ENCODE data around the gene ANKRD35. TPM values are rescaled to one million over a fixed set of nuclear protein-coding genes. Genes with fewer than 3 reads are reported as not detected.
"Not testable (repeated sequence)": the region's sequence is repeated elsewhere in the genome, so short reads cannot be mapped to it uniquely, and the experiment has no call there.

Gene ANKRD35
- total and polyA plus RNA-seq, 4 donors = 3.8 to 23.6 (median 7.8) TPM

DNA sequence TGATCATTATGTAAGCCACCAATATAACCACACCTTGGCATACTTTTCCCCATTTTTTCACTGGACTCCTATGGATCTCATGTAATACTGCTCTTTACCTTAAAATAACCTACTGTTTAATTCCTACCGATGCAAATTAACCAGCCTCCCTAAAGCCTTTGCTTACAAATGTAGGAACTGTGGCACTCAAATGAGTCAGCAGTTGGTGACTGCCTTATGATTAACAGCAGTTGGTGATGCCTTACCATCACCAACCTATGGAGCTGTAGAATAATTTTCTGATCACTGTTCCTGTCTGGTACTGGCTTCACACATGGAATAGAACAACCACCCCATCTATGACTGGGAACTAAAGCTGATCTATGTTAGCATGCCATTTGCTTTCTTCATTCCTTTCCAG, 48.0 kb downstream of the ANKRD35 start:
- WGBS, 2 donors = 91 to 96% methylated on average over 1 of the region's 1 CpG
- no peaks in the 10 kb centered on the region for H3K4me1 ChIP-seq (ENCODE audit: control insufficient read depth in 1 of 2, insufficient read depth in 2 of 2, low read length in 2 of 2)
- ATAC-seq (ENCODE audit: low FRiP score) (no peak), DNase-seq (no peak)
- H3K27ac ChIP-seq (ENCODE audit: low read depth in 1 of 2, low read length in 2 of 2) = no peak overlapping the region
- no peaks in the 10 kb centered on the region for H3K27me3 ChIP-seq (ENCODE audit: control insufficient read depth in 1 of 2, insufficient read depth in 2 of 2, low read length in 1 of 2)
- H3K9me3 ChIP-seq (ENCODE audit: control insufficient read depth, low read length) = no peaks in the 10 kb centered on the region
- intact Hi-C loops (cut with DNase I) = no loop called here
- peaks cover 7 to 11% of the 10 kb centered on the region in 2 donors for H3K36me3 ChIP-seq (ENCODE audit: control insufficient read depth in 1 of 2, insufficient read depth in 2 of 2, low read length in 1 of 2)
- no peak overlapping the region for H3K4me3 ChIP-seq (ENCODE audit: low read length in 2 of 2)

DNA sequence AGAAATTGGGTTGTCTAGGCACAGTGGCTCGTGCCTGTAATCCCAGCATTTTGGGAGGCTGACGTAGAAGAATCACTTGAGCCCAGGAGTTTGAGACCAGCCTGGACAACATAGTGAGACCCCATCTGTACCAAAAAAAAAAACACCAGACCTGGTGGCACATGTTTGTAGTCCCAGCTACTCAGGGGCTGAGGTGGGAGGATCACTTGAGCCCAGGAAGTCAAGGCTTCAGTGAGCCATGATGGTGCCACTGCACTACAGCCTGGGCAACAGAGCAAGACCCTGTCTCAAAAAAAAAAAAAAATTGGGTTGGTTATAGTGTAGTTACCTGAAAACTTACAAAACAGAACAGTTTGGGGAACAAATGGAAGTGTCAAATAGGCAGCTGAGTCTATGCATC, 54.9 kb downstream of the ANKRD35 start:
- ATAC-seq (ENCODE audit: low FRiP score); H3K27me3 ChIP-seq (ENCODE audit: control insufficient read depth in 1 of 2, insufficient read depth in 2 of 2, low read length in 1 of 2); H3K27ac ChIP-seq (ENCODE audit: low read depth in 1 of 2, low read length in 2 of 2); DNase-seq; H3K4me1 ChIP-seq (ENCODE audit: control insufficient read depth in 1 of 2, insufficient read depth in 2 of 2, low read length in 2 of 2); H3K4me3 ChIP-seq (ENCODE audit: low read length in 2 of 2); H3K9me3 ChIP-seq (ENCODE audit: control insufficient read depth, low read length); intact Hi-C loops (cut with DNase I); H3K36me3 ChIP-seq (ENCODE audit: control insufficient read depth in 1 of 2, insufficient read depth in 2 of 2, low read length in 1 of 2): not testable (repeated sequence)
- 98 to 100% methylated on average over 2 of the region's 2 CpGs for WGBS, 2 donors

DNA sequence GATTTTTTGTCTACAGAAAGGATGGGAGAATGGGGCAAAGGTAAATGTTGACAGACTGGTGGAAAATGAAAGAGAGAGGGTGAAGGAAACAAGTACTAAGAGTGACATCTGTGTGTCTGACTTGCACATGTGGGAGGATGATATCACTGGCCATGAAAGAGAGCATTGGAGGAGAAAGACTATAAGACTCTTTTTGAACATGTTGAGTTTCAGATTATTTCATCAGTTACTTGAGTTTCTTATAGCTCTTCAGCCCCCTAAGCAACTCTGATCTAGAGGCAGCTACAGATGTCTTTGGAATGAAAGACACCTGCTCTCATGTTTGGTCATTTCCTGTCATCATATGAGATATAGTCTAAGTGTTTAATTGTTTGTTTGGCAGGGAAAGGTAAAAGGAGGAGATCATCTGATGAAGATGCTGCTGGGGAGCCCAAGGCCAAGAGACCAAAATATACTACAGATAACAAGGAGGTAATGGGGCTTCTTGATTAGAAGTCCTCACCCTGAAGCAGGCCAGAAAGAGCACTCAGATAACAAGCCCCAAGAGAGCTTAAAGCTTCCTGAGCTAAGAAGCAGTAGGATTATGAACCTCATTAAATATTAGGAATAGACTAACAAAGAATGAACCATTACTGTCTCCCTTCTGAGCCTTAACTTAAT, 57.2 kb downstream of the ANKRD35 start:
- Histone ChIP-seq H3K27ac (ENCODE audit: low read depth in 1 of 2, low read length in 2 of 2) (no peak overlapping the region), H3K36me3 (ENCODE audit: control insufficient read depth in 1 of 2, insufficient read depth in 2 of 2, low read length in 1 of 2) (peaks cover 3 to 7% of the 10 kb centered on the region in 2 donors), H3K4me3 (ENCODE audit: low read length in 2 of 2) (no peak overlapping the region), H3K27me3 (ENCODE audit: control insufficient read depth in 1 of 2, insufficient read depth in 2 of 2, low read length in 1 of 2) (no peaks in the 10 kb centered on the region), H3K9me3 (ENCODE audit: control insufficient read depth, low read length) (no peaks in the 10 kb centered on the region), H3K4me1 (ENCODE audit: control insufficient read depth in 1 of 2, insufficient read depth in 2 of 2, low read length in 2 of 2) (no peaks in the 10 kb centered on the region)
- intact Hi-C loops (cut with DNase I) = loop anchor here in 1 of 2 donors (10.0 kb wide), 1 partner anchor 74 kb away; no protein-coding TSS in a partner anchor
- ATAC-seq (ENCODE audit: low FRiP score) (no peak), DNase-seq (no peak)

DNA sequence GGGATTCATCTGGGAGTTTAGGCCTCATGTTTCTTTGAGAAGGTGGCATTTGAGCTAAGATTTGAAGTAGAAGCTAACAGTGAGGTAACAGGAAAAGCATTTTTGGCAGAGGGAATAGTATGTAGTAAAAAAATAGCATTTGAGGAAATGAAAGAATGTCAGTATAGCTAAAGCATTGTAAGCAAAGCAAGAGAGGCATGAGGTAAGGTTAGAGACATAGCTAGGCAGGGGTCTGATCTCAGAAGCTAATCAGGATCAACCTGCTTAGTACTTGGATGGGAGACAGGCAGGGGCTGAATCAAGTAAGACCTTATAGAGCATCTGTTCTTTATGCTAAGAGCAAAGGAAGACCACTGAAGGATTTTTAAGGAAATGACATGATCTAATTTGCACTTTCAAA, 57.7 kb downstream of the ANKRD35 start:
- no peaks in the 10 kb centered on the region for H3K27me3 ChIP-seq (ENCODE audit: control insufficient read depth in 1 of 2, insufficient read depth in 2 of 2, low read length in 1 of 2)

DNA sequence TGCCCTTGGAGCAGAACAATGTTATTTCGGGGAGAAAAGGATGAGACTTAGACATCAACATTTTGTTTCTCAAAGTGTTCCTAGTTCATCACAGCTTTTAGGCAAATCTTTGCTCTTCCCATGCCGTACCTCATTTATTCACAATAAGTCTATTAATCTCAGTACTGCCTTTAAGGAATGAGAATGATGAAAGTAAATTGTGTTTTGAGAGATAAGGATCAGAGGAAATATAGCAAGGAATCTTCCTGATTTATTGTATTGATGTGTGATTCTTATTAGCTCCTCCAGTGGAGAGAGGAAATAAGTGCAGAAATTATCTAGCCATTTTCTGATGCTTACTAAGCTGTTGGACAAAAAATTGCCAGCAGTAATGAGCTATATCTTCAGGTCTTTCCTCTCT, 59.6 kb downstream of the ANKRD35 start:
- intact Hi-C loops (cut with DNase I) = loop anchor here in 1 of 2 donors (10.0 kb wide), 1 partner anchor 71 kb away; no protein-coding TSS in a partner anchor
- no peak for DNase-seq
- Histone ChIP-seq H3K9me3 (ENCODE audit: control insufficient read depth, low read length) (no peaks in the 10 kb centered on the region), H3K4me3 (ENCODE audit: low read length in 2 of 2) (no peak overlapping the region), H3K4me1 (ENCODE audit: control insufficient read depth in 1 of 2, insufficient read depth in 2 of 2, low read length in 2 of 2) (no peaks in the 10 kb centered on the region), H3K36me3 (ENCODE audit: control insufficient read depth in 1 of 2, insufficient read depth in 2 of 2, low read length in 1 of 2) (peaks cover 0 to 5% of the 10 kb centered on the region in 2 donors), H3K27ac (ENCODE audit: low read depth in 1 of 2, low read length in 2 of 2) (no peak overlapping the region), H3K27me3 (ENCODE audit: control insufficient read depth in 1 of 2, insufficient read depth in 2 of 2, low read length in 1 of 2) (no peaks in the 10 kb centered on the region)
- no peak for ATAC-seq (ENCODE audit: low FRiP score)
- 89 to 99% methylated on average over 2 of the region's 2 CpGs for WGBS, 2 donors

More for the DNA sequence above, 57.7 kb downstream of the ANKRD35 start:
- no peaks in the 10 kb centered on the region for H3K9me3 ChIP-seq (ENCODE audit: control insufficient read depth, low read length)
- peaks cover 3 to 7% of the 10 kb centered on the region in 2 donors for H3K36me3 ChIP-seq (ENCODE audit: control insufficient read depth in 1 of 2, insufficient read depth in 2 of 2, low read length in 1 of 2)
- H3K4me3 ChIP-seq (ENCODE audit: low read length in 2 of 2) = no peak overlapping the region
- ATAC-seq (ENCODE audit: low FRiP score) (no peak), DNase-seq (no peak)
- H3K4me1 ChIP-seq (ENCODE audit: control insufficient read depth in 1 of 2, insufficient read depth in 2 of 2, low read length in 2 of 2) = no peaks in the 10 kb centered on the region
- intact Hi-C loops (cut with DNase I) = loop anchor here in 1 of 2 donors (10.0 kb wide), 1 partner anchor 73 kb away; no protein-coding TSS in a partner anchor
- H3K27ac ChIP-seq (ENCODE audit: low read depth in 1 of 2, low read length in 2 of 2) = no peak overlapping the region

DNA sequence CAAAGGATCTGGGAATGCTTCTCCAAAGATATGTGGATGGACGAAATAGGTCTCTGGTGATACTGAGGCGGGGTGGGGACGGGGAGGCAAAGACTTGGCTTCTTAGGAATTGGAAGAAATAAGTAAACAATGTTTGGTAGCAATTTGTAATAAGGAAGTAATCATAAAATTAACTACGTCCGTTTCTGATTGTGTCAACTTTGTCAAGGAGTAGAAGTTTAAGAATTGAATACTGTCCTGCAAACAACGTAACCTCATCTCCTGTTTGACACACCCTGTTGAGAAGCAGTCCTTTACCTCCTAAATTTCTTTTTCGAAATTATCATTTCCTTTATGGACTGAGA, 61.2 kb downstream of the ANKRD35 start:
- H3K27ac ChIP-seq (ENCODE audit: low read depth in 1 of 2, low read length in 2 of 2) = peak overlapping the region; percentile 69 to 75
- ATAC-seq (ENCODE audit: low FRiP score) (no peak), DNase-seq (no peak)
- no peaks in the 10 kb centered on the region for H3K9me3 ChIP-seq (ENCODE audit: control insufficient read depth, low read length)
- no peaks in the 10 kb centered on the region for H3K4me1 ChIP-seq (ENCODE audit: control insufficient read depth in 1 of 2, insufficient read depth in 2 of 2, low read length in 2 of 2)
- peak overlapping the region; percentile 52 to 91 for H3K4me3 ChIP-seq (ENCODE audit: low read length in 2 of 2)
- no peaks in the 10 kb centered on the region for H3K27me3 ChIP-seq (ENCODE audit: control insufficient read depth in 1 of 2, insufficient read depth in 2 of 2, low read length in 1 of 2)
- intact Hi-C loops (cut with DNase I) = loop anchor here in 1 of 2 donors (5.0 to 10.0 kb wide), 2 partner anchors 42 to 70 kb away; no protein-coding TSS in a partner anchor
- WGBS, 2 donors = 0 to 1% methylated on average over 7 of the region's 7 CpGs
- peaks cover 0 to 5% of the 10 kb centered on the region in 2 donors for H3K36me3 ChIP-seq (ENCODE audit: control insufficient read depth in 1 of 2, insufficient read depth in 2 of 2, low read length in 1 of 2)

DNA sequence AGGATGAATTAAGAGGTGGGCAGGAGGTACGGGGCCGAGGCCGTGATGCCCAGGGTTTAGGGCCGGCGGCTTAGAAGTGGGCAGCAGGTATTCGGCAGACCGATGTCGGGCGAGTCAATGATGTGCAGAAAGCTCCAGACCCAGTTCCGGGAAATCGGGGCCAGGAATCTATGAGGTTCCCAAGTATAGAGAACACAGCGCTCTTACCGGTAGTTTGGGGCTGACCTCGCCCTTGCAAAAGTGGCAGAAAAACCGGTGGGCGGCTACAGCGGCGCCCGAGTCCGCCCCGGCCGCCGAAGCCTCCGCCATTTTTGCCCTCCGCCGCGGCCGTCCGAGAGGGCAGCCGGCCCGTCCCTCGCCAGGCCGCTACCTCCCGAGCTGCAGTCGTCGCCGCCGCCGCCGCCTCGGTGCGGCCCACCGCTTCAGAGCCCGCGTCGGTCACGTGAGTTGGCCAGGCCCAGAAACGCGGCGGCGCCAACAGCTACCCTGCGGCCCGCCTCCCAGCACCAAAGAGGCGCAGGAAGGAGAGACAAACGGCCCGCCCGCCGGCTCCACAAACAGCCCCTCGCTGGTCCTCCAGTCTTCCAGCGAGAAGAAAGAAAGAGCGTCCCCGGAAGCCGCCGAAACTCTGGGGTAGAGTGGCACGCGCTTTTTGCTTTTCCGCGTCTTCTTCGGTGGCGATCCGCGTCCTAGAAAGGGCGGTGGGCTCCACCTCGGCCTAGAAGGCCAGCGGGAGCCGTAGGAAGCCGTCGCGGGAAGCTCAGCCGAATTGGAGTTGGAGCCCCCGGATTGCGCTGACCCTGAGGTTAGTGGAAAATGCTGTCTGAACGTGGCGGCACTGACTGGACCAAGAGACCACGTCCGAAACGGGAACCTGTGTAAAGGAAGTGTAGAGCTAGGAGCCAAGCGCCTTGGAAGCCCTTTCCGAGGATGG, 61.8 kb downstream of the ANKRD35 start, which contains the start of the genes POLR3C and RNF115:
POLR3C (plus strand) TSS at position 636 of the 934 bp plus-strand sequence. CDS start 1,577 bp downstream, outside the sequence.
RNF115 (minus strand) TSS at position 531 of the 934 bp plus-strand sequence; CDS start at position 309, 222 bp downstream.
- intact Hi-C loops (cut with DNase I) = loop anchor here in 1 of 2 donors (5.0 to 10.0 kb wide), 2 partner anchors 42 to 69 kb away; no protein-coding TSS in a partner anchor
- peak; percentile 96 for ATAC-seq (ENCODE audit: low FRiP score)
- H3K36me3 ChIP-seq (ENCODE audit: control insufficient read depth in 1 of 2, insufficient read depth in 2 of 2, low read length in 1 of 2) = peaks cover 0 to 5% of the 10 kb centered on the region in 2 donors
- H3K9me3 ChIP-seq (ENCODE audit: control insufficient read depth, low read length) = no peaks in the 10 kb centered on the region
- 0% methylated on average over 79 to 89 of the region's 89 CpGs for WGBS, 2 donors
- peak; percentile 94 to 98 for DNase-seq
- H3K4me1 ChIP-seq (ENCODE audit: control insufficient read depth in 1 of 2, insufficient read depth in 2 of 2, low read length in 2 of 2) = no peaks in the 10 kb centered on the region
- H3K4me3 ChIP-seq (ENCODE audit: low read length in 2 of 2) = peak within 1 kb of the TSS; percentile 52 to 91
- peak within 1 kb of the TSS; percentile 69 to 75 for H3K27ac ChIP-seq (ENCODE audit: low read depth in 1 of 2, low read length in 2 of 2)
- H3K27me3 ChIP-seq (ENCODE audit: control insufficient read depth in 1 of 2, insufficient read depth in 2 of 2, low read length in 1 of 2) = no peaks in the 10 kb centered on the region

DNA sequence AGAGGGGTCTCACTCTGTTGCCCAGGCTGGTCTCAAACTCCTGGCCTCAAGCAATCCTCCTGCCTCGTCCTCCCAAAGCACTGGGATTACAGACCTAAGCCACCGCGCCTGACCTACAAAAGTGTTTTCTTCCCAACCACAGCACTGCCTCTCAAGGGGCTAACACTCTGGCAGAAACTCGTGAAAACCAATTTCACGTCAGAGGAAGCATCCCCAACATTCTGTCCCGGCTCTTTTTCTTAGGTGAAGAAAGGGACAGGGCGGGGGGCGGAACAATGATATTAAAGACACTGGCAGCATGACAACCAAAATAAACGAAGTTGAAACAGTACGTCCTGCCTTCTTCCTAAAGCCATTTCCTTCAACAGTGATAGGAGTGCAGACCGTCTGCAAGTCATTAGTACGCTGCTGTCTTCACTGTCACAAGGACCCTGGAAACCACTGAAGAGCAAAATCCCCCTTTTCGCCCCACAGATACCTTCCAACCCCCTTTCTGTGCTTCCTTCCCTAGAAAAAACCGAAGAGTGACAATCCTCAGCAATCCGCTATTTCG, 62.8 kb downstream of the ANKRD35 start:
- not testable (repeated sequence) for H3K27ac ChIP-seq (ENCODE audit: low read depth in 1 of 2, low read length in 2 of 2); H3K36me3 ChIP-seq (ENCODE audit: control insufficient read depth in 1 of 2, insufficient read depth in 2 of 2, low read length in 1 of 2); H3K4me1 ChIP-seq (ENCODE audit: control insufficient read depth in 1 of 2, insufficient read depth in 2 of 2, low read length in 2 of 2); H3K27me3 ChIP-seq (ENCODE audit: control insufficient read depth in 1 of 2, insufficient read depth in 2 of 2, low read length in 1 of 2); H3K9me3 ChIP-seq (ENCODE audit: control insufficient read depth, low read length); DNase-seq; H3K4me3 ChIP-seq (ENCODE audit: low read length in 2 of 2)
- WGBS, 2 donors = 0% methylated on average over 4 of the region's 16 CpGs; no CpG with 5 or more reads in 1 of the 2 donors
- intact Hi-C loops (cut with DNase I) = loop anchor here in 1 of 2 donors (5.0 to 10.0 kb wide), 2 partner anchors 41 to 68 kb away; no protein-coding TSS in a partner anchor
- ATAC-seq (ENCODE audit: low FRiP score) = peak; percentile 5
